NCI-H748 (cell line): ENCODE measurements around the gene DRD3.

Experiments
- DNase-seq: peaks from one replicate; lab custom pipeline; 2025; ENCODE audit not compliant: unreplicated experiment; lab: John Stamatoyannopoulos, UW

Gene DRD3

DNA sequence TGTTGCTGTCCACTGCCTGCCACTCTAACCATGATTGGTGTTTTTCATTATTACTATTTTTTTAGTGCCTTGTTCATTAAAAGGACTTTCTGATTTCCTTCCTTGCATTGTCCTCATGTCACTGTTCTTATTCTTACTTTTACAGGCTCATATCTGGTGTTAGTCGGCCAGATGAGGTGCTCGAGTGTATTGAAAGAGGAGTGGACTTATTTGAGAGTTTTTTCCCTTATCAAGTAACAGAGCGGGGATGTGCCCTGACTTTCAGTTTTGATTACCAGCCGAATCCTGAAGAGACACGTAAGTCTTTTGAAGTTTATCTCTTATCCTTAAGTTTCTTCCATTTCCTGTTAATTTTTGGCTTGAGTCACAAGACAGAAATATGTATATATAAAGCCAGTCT lies 99.1 kb downstream of the DRD3 start:
- DNase-seq: no peak

- DNase-seq: no peak
Measured at GRCh38 chr3:114078126-114078525, 100.7 kb downstream of the DRD3 start.
